Measurements from ENCODE around the gene AKNAD1. TPM values are rescaled to one million over a fixed set of nuclear protein-coding genes. Genes with fewer than 3 reads are reported as not detected.

AKNAD1 gene
- total and polyA plus RNA-seq, 2 of the 8 experiments (the other 6 are each of a cell fraction or from before 2014, with no cell fraction given) = not detected

DNA sequence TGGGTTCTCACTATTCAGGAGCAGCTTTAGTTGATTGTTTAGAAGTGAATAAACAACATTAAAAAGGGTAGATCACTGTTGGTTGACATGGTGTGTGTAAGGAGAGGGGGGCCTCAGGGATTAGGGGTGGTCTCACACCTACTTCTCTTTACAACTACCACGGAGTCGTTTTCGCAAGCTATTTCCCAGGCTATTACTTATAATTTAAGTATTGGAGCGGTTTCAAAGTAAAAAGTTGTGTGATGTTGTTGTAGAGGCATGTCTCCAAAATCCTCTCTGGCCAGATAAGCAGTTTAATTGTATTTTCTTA is 21.2 kb upstream of the AKNAD1 start (continued):
- TF ChIP-seq CTCF (IDR thresholded peaks at IDR 0.05; ENCODE audit: control extremely low read depth in 1 of 3, insufficient read depth in 1 of 3, low read depth in 1 of 3, low read length in 3 of 3) = no peak
- TF ChIP-seq CBX5 (IDR thresholded peaks at IDR 0.05; ENCODE audit: low read depth, low read length) = no peak
- no peak for TF ChIP-seq ATF3 (IDR thresholded peaks at IDR 0.05; ENCODE audit: insufficient read depth, low read depth, low read length)
- TF ChIP-seq MAX (IDR thresholded peaks at IDR 0.05) = no peak
- TF ChIP-seq CHD1 (IDR thresholded peaks at IDR 0.05; ENCODE audit: low read depth, low read length) = no peak
- TF ChIP-seq SP4 (IDR thresholded peaks at IDR 0.05; ENCODE audit: low read length) = no peak
